HG02943 (cell line): ENCODE data around the gene KCTD11.

Experiments
- ATAC-seq: cut with Tn5 transposase; IDR thresholded peaks from one replicate; pipeline ENCODE4 v1.9.1; 2021; ENCODE audit warnings: mild to moderate bottlenecking, low read depth, moderate library complexity; ENCODE audit not compliant: unreplicated experiment

KCTD11 gene

GRCh38 chr17:7351665-7352502 lies at the start of gene KCTD11:
TSS of gene KCTD11 (plus strand) at chr17:7352162.
- ATAC-seq, result peak; percentile 62

DNA sequence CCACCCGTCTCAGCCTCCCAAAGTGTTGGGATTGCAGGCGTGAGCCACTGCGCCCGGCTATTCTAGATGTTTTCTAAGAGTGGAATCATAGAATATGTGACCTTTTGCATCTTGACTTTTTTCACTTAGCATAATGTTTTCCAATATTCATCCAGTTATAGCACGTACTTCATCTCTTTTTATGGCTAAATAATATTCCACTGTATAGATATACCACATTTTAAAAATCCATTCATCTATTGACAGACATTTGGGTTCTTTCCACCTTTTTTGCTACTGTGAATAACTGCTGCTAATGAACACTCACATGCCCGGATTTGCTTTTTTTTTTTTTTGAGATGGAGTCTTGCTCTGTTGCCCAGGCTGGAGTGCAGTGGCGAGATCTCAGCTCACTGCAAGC lies 47.8 kb upstream of the KCTD11 start:
- ATAC-seq, result no peak

DNA sequence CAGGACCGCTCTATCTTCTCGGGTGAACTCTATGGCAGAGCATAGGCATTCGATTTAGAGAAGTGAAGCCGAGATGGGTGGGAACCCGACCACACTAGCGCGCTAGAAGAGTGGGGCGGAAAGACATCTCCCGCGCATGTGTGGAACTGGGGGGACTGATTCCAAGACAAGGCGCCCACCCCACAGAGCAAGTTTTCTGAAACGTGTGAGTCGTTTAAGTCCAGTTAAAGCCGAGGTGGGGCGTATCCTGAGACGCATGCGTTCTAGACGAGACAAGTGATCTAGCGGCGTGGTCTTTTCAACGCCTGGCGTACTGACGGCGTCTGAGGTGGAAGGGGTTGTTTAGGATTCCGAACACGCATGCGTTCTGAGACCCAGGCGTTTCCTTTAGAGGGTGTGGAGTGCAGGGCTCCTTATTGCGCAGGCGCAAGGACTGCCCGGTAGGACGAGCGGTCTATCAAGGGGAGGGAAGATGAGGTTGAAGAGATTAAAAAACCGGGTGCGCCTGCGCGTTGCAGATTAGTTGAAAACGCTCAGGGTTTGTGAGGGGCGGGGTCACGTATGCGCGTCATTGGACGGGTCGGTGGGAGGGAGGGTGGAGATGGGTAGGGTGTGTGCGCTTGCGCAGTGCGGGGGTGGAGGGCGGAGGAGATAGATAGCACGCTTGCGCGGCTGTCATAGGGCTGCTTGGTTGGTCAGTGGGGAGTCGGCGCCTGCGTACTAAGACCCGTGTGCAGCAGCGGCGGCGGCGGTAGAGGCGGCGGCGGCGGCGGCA lies 44.9 kb upstream of the KCTD11 start, which contains the start of gene EIF5A:
Gene EIF5A, plus strand, starts transcription at position 718 of the 775 bp plus-strand sequence. CDS start 2,008 bp downstream, outside the sequence.
- ATAC-seq, result peak; percentile 72

DNA sequence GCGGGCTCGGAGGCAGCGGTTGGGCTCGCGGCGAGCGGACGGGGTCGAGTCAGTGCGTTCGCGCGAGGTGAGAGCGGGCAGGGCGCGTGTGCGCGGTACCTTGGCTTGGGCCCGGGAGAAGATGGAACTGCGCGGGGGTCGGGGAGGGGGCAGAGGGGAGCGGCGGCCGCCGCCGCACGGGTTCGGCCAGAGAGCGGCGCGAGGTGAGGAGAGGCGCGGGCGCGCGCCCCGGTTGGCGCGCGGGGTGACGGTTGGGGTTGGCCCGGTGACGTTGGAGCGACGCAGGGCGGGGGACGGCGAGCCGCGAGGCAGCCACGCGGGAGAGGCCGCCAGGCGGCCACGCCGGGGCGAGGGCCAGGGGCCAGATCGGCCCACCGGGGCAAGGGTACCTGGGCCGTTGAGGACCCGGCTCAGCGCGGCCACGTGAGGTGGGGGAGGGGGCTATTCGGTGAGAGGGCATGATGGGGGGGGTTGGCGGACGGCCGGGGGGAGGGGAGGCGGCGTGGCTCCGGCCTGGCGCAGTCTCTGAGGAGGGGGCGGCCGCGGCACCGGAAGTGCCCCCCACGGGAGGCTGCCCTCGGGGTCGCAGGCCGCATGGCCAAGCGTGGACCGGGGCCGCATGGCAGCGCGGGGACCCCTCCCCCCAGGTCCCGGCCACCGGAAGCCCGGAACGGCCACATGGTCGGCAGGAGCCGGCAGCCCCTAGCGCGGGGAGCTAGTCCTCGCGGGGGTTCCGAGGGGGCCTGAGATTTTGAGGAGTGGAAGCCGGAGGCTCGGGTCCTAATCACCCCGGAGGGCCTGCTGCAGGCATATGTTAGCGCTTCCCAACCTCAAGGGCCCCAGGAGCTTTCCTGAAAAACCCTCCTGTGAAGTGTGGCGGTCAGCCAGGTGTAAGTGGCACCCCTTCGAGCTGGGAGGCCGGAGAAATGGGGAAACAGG lies 44.0 kb upstream of the KCTD11 start:
- ATAC-seq, result no peak

DNA sequence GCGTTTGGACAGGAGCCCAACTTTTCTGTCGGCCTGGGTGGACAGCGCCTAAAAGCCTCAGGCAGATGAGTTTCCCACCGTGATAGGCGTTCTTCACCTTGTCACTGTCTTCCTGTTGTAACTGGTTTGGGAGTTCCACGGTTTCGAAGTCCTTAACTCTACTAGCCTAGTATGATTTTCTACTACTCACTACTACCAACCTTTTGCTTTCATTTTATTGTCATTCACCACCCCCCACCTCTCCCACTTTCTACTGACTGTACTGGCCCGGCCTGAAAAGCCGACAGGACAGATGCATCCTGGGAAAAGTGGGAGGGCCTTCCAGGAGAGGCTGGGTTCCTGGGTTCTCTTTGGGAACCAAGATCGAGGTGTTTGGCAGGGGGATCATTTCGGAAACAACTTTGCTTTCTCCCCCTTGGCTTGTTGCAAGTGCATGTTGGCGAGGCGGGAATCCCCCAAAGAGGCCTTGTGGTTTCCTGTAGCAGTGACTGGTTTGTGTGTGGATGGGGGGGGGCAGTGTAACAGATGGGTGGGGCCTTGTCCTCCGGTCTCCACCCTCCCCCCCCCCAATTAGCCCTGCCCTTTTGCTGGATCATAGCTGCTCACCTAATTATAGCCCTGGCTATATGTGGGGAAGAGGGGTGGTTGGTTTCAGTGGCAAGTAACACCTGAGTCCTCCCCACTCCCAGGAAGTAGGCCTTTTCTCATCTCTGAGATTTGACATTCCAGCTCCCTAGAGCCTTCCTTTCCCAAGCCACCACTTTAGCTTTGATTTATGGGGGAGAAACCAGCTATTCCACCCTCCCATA lies 43.1 kb upstream of the KCTD11 start:
- no peak for ATAC-seq

DNA sequence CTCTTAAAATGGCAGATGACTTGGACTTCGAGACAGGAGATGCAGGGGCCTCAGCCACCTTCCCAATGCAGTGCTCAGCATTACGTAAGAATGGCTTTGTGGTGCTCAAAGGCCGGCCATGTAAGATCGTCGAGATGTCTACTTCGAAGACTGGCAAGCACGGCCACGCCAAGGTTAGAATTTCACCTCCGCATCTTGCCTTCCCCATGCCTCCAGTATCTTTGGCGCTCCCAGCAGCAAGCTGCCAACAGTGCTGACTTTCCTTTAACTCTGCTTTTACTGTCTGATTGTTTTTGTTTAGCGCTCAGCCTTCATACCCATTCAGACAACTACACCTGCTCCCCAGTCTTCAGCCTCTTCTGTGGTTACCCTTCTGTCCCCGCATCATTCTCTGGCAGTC lies 42.3 kb upstream of the KCTD11 start:
- ATAC-seq, result no peak

DNA sequence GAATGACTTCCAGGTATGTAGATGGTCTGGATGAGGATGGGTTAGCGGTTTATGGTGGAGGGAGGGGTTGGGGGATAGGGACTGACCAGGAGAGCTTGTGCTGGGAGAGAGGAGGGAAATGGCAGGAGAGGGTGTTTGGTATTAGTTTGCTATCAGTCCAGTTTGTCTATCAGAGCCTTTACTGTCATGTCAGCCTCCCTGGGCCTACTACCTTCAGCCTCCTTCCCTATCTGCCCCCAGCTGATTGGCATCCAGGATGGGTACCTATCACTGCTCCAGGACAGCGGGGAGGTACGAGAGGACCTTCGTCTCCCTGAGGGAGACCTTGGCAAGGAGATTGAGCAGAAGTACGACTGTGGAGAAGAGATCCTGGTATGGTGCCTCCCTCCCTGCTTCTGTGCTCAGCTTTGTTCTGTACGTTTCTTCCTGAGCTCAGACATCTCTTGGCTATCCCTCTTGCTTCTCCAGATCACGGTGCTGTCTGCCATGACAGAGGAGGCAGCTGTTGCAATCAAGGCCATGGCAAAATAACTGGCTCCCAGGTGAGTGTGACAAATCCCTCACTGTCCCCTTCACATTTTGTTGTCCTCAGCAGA lies 40.8 kb upstream of the KCTD11 start:
- ATAC-seq, result no peak

- ATAC-seq, result no peak
These were observed 39.4 kb upstream of the KCTD11 start for GRCh38 chr17:7312432-7313087.

DNA sequence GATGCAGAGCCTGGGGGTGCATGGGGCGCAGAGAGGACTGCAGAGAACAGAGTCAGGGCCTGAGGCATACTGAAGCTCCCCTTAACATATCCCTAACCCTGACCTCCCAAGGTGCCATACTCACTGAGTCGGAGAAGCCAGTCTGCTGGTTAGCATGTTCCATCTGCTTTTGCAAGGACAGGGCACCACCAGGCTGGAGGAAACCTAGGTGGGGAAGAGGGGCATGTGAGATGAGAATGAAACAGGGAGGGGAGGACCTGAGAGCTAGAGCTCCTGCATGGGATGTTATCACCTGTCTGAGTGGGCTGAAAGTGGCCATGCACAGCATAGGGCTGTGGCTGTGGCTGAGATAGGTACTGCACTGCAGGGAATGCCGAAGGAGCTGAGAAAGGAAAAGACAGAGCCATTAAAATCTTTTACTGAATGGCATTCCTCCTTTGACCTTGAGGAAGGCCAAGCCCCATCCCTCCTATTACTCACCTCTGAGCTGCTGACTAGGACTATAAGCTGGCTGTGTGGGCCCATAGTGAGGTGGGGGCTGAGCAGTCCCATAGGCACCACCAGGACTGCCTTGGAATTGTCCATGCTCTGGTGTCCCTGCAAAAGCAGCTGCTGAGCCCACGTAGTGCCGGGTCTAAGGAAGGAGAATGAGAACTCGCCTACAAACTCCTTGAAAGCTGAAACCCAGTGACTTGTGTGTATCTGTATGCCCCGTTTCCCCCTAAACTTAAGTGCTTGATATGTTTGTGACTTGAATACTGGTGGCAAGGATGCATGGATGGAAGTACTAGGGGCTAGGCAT lies 38.7 kb upstream of the KCTD11 start:
- ATAC-seq, result no peak

DNA sequence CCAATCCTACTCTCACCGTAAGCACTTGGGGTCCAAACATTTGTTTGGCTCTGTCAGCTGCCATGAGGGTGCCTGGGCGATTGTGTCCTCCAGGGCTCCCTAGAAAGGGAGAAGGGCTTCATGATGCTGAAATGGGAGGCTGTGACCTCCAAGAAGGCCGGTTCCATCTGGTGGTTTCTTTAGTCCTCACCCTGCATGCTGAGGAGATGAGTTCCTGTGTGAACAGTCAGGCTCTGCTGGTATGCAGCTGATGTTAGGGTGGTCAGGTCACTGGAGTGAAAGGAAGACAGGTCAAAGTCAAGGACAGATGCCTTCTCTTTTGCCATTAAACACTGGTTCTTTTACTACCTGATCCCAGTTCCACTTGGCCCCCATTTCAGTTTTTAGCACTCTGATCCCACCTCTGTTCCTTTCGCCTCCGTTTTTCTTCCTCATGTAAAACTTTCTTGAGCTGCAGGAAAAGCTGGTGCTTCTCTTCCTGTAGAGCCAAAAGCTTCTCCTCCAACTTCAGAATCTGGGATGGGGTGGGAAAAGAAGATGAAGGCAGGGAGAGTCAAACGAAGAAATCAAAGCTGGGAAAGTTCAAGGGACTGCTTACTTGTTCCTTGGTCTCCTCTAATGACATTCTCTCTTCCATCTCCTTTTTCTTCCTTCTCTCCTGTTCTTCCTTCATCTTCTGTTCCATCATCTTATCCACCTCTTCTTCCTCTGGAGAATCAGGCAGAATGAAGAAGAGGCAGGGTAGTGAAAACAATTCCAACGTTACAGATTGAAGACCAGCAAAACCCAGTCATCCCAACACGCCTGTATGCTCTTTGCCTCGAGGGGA lies 37.9 kb upstream of the KCTD11 start:
- no peak for ATAC-seq

DNA sequence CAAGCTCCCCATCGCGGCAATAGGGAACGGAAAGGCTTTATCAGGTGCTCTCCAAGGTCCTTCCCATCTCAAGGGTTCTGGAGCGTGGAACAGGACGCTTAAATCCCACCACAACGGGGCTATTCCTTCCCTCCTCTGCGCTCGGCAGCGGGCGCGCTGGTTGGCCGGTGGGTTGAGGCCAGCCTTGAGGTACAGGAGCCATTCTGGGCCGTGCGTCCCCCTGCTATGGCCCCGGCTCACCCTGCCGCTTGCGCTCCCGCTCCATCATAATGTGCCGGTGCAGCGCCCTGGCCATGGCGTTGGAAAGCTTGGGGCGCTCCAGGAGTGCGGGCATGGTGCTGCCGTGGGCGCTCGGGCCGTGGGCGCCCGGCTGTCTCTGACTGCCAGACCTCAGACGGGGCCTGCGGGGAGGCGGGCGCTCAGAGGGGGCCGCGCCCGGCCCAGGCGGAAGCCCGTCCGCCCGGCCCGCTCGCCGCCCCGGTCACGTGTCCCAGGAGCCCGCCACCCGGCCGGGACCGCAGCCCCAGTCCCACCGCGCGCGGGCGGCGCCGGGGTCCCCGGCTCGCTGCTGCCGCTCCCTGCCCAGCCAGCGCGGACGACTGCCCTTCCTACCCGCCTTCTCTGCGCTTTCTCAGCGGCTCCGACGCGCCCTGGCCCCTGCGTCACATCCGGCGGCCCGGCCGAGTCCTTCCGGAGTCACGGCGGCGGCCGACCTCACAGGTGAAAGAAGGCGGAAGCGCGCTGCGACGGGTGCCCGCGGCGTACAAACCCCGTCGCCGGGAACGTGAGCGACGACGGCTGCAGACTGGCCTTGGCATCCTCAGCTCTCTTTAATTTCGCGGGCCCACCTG lies 37.0 kb upstream of the KCTD11 start, which contains the start of gene GPS2:
Gene GPS2, minus strand, starts transcription at position 642 of the 851 bp plus-strand sequence. Its CDS starts 308 bp downstream, at position 334.
- peak; percentile 52 for ATAC-seq

- no peak for ATAC-seq
These were observed 36.3 kb upstream of the KCTD11 start for GRCh38 chr17:7315570-7316235.

DNA sequence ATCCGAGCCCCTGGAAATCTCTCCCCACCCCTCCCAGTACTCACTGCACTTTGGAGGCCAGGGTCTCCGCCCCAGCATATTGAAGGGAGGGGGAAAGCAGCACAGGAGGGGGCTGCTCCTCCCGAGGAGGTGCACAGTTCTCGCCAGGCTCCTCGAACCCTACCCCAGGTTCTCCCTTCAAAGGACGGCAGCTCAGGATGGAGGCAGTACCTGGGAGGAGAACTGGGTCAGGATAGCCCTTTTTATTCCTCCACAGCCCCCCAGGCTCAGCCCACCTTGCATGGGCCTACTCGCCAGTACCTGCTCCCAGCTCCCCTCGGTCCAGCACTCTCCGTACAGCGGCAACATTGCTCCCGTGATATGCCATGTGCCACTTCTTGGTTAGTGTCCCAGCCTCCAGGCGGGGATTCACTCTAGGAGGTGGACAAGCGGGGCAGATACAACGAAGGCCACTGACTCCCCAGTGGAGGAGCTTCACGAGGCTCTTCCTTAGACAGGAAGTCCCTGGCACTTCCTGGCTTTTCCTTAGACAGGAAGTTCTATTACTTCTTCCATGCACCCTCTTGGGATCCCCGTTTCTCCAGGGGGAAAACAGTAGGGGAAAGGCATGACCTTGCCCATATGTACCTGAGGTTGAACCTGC lies 34.7 kb upstream of the KCTD11 start:
- ATAC-seq, result no peak

DNA sequence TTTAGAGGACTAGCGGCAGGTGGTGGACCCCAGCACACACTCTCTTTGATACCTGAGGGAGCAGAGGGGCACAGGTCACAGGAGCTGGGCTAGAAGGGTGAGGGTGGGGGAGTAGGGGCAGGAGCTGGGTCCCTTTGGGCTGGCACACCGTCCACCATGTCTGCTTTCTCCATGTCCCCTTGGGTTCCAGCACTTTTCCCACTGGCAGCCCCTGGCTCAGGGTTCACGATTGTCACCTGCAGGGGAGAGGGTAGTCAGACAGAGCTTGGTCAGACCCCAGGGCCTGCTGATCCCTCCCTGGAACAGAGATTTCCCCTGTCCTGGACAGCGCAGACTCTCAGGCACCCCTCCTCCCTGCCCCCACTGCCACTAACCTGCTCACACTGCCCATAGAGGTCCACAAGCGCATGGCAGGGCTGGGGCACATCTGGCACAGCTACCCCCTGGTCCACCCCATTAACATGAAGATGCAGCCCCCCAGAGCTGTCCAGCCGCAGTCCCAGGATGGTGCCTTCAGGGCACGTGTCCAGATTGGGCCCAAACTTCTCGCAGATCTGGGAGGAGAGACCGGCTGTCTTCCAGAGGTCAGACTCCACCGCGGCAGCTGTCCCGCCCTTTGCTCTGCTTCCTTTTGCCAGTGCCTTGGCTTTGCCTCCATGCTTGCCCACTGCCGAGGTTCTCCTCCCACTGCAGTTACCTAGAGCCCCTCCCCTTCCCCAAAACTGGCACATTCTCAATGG lies 33.7 kb upstream of the KCTD11 start:
- no peak for ATAC-seq
